Lower lobe of right lung (tissue), 2 donors: ENCODE results near the gene NKG7. TPM values are rescaled to one million over a fixed set of nuclear protein-coding genes. Genes with fewer than 3 reads are reported as not detected.

Experiments used
- ATAC-seq, 2 donors: fragments of 200-7000 bp; cut with Tn5 transposase; one replicate each; pipeline ENCODE4 v1.9.1; 2020 to 2022; ENCODE audit warnings: mild to moderate bottlenecking in 2 of 2, moderate library complexity in 2 of 2
- DNase-seq: peaks from one replicate; pipeline ENCODE4 v3.0.0-alpha.2; 2020
- H3K27ac ChIP-seq: fragments of 200-600 bp; one replicate; pipeline ENCODE4 v1.8.0; 2022
- H3K27me3 ChIP-seq: fragments of 200-600 bp; one replicate; pipeline ENCODE4 v1.8.0; 2022; ENCODE audit warnings: low read depth
- H3K36me3 ChIP-seq: fragments of 200-600 bp; one replicate; pipeline ENCODE4 v1.8.0; 2022; ENCODE audit warnings: mild to moderate bottlenecking
- H3K4me1 ChIP-seq: fragments of 200-600 bp; one replicate; pipeline ENCODE4 v1.8.0; 2022
- H3K4me3 ChIP-seq: fragments of 200-600 bp; one replicate; pipeline ENCODE4 v1.8.0; 2022; ENCODE audit warnings: mild to moderate bottlenecking
- H3K9me3 ChIP-seq: fragments of 200-600 bp; one replicate; pipeline ENCODE4 v1.8.0; 2022
- intact Hi-C: fragments of 100-400 bp; cut with DNase I; formaldehyde crosslinking; loops from one replicate; pipeline ENCODE4 v1.11.0; 2022
- total RNA-seq: library from RNA; stranded (reverse); fragmentation: NEBNext Ultra II Directional; extraction: Animal tissue kit (Norgen Biotek cat#: 25700); gene quantifications from one replicate; pipeline ENCODE4 v1.2.1, GENCODE V29; 2021
- TF ChIP-seq, protein P1 (sequence below): fragments of 200-600 bp; IDR thresholded peaks from one replicate; pipeline ENCODE4 v1.8.0; 2022; ENCODE audit warnings: antibody characterized with exemption, mild to moderate bottlenecking
- donor health status: DM: no; HTN: yes; CAD: no; lungs with severe emphysema.

Gene NKG7
- total RNA-seq, 1 donor from 2014 or later: 31.7 TPM

DNA sequence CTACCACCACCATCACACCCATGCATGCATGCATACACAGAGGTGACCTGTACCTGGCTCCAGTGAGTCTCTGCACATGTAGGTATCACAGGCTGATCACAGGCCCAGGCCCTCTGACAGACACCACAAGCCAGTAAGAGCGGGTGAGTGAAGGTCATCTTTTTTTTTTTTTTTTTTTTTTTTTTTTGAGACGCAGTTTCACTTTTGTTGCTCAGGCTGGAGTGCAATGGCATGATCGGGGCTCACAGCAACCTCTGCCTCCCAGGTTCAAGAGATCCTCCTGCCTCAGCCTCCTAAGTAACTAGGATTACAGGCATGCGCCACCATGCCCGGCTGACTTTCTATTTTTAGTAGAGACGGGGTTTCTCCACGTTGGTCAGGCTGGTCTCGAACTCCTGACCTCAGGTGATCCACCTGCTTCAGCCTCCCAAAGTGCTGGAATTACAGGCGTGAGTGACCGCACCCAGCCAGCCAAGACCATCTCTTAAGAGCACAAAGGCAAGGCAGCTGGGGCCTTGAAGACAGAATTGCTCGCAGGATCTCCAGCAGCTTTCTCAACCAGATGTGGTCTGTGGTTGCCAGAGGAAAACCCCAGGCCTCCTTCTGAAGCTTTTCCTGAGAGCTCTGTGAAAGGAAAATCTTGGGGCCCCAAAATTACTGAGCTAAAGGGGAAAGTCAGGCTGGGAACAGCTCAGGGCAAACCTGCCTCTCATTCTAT lies 3.2 kb upstream of the NKG7 start:
- TF ChIP-seq, protein P1, sequence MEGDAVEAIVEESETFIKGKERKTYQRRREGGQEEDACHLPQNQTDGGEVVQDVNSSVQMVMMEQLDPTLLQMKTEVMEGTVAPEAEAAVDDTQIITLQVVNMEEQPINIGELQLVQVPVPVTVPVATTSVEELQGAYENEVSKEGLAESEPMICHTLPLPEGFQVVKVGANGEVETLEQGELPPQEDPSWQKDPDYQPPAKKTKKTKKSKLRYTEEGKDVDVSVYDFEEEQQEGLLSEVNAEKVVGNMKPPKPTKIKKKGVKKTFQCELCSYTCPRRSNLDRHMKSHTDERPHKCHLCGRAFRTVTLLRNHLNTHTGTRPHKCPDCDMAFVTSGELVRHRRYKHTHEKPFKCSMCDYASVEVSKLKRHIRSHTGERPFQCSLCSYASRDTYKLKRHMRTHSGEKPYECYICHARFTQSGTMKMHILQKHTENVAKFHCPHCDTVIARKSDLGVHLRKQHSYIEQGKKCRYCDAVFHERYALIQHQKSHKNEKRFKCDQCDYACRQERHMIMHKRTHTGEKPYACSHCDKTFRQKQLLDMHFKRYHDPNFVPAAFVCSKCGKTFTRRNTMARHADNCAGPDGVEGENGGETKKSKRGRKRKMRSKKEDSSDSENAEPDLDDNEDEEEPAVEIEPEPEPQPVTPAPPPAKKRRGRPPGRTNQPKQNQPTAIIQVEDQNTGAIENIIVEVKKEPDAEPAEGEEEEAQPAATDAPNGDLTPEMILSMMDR: no peak
- H3K36me3 ChIP-seq: no peaks in the 10 kb centered on the region
- no peaks in the 10 kb centered on the region for H3K9me3 ChIP-seq
- ATAC-seq (no peak), DNase-seq (no peak)
- no peak overlapping the region for H3K27ac ChIP-seq
- intact Hi-C loops: no loop called here
- H3K4me3 ChIP-seq: no peak overlapping the region
- no peaks in the 10 kb centered on the region for H3K27me3 ChIP-seq
- no peaks in the 10 kb centered on the region for H3K4me1 ChIP-seq

DNA sequence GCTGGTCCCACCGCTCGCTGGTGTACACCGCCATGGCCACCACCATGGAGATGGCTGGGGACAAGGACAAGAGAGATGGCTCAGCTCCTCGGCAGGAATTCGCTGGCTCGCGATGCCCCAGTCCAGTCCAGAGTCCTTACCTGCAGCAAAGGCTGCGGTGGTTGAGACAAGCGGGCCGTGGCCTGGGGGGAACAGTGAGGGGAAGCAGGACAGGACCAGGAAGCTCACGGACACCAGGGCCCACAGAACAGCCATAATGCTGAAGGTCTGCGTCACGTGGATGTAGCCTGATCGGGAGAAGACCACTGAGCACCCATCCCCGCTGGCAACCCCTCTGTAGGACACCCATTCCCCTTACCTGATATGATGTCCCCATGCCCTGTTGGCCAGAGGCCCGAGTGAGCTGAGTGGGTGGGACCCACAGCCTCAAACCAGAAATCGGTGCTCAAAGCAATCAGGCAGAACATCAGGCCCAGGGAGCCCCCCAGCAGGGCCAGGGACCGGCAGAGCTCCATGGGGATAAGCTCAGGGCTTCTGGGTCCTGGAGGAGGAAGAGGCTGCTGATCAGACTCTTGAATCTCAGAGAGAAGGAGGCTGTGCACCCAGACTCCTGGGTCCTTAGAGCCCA lies 319 bp downstream of the NKG7 start:
- Histone ChIP-seq H3K27me3 (no peaks in the 10 kb centered on the region), H3K9me3 (no peaks in the 10 kb centered on the region), H3K36me3 (no peaks in the 10 kb centered on the region), H3K4me3 (peak overlapping the region; percentile 30), H3K27ac (peak overlapping the region; percentile 64), H3K4me1 (peaks cover 6% of the 10 kb centered on the region)
- intact Hi-C loops: no loop called here
- TF ChIP-seq, protein P1: no peak
- ATAC-seq (no peak), DNase-seq (no peak)

DNA sequence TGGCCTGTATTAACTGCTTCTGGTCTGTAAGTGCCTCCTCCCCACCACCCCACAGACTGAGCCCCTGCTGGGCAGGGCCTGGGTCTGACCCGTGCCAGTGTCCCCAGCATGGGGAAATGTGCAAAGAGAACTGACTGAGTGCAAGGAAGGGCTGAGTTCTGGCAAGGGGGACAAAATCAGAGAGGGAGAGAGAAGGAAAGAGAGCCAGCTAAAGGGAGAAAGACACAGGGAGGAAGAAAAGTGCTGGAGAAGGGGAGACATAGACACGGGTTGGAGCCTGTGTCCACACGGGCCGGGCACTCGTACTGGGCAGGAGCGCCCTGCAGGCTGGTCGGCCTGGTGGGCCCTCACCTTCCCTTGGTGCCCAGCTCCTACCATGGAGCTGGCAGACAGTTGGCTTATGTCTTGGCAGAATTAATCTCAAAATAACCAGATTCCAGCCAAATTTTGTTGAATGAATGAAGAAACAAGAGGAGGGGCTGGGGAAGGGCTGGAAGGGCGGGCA lies 1.2 kb downstream of the NKG7 start:
- no peak for ATAC-seq
- peaks cover 6% of the 10 kb centered on the region for H3K4me1 ChIP-seq
- no peaks in the 10 kb centered on the region for H3K27me3 ChIP-seq
- no peak overlapping the region for H3K27ac ChIP-seq
- TF ChIP-seq, protein P1: no peak
- H3K4me3 ChIP-seq: peak overlapping the region; percentile 30
- DNase-seq: no peak
- no peaks in the 10 kb centered on the region for H3K9me3 ChIP-seq
- intact Hi-C loops: no loop called here
- H3K36me3 ChIP-seq: no peaks in the 10 kb centered on the region

DNA sequence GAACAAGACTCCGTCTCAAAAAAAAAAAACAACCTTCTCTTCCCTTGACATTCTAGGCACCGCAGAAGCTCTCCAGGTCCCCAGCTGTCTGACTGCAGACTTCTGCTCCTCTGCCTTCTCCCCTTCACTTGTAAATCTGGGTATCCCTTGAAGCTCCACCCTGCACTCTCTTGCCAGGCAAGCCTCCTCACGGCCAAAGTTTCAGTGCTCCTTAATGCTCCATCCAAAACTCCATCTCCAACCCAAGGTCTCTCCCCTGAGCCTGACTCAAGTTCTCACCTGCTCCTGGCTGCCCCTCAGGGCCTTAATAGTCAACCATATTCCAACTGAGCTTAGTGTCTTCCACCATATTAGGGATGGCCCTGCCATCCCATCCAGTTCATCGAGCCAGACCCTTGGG lies 2.2 kb downstream of the NKG7 start:
- DNase-seq: no peak
- ATAC-seq: no peak
- Histone ChIP-seq H3K9me3 (no peaks in the 10 kb centered on the region), H3K4me3 (no peak overlapping the region), H3K27ac (no peak overlapping the region), H3K36me3 (no peaks in the 10 kb centered on the region), H3K27me3 (no peaks in the 10 kb centered on the region), H3K4me1 (peaks cover 13% of the 10 kb centered on the region)
- TF ChIP-seq, protein P1: no peak
- intact Hi-C loops: no loop called here

DNA sequence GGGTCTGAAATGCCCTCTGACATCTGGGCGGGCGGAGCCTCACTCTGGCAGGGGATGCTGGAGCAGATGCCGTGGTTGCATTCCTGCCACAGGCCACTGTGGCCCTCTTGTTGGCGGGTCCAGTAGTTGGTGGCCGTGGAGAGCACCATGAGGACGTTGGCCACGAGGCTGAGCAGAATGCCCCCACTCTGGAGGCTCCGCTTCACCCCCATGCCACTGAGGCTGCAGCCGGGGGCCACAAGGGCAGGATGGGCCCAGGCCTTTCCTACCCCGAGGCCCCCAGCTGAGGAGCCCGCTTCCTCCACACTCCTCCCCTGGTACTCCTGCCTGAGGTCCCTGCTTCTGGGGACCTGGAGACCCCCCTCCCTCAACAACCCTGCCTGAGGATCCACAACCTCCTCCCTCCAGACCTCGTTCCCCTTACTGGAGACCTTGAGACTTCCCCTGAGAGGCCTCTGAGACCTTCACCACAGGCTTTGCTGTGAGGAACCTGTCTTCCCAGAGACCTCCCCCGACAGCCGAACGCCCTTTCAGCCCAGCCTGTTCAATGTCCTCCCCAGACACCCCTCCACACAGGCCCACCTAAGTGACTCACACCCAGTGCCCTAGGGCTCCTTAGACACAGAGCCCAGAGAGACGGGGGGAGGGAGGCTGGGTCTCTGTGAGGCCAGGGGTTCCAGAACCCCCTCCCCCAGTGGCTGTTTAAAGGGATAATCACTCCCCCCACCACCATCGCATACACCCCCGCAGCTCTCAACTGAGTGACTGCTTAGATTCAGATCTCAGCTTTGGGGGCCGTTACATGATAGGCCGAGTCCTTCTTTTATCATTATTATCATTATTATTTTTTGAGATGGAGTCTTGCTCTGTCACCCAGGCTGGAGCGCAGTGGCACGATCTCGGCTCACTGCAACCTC lies 3.8 kb downstream of the NKG7 start, which contains the start of gene CLDND2:
TSS of gene CLDND2 (minus strand) at position 638 of the 917 bp plus-strand sequence. CDS start at position 212, 426 bp downstream.
- Histone ChIP-seq H3K9me3 (no peaks in the 10 kb centered on the region), H3K27me3 (no peaks in the 10 kb centered on the region), H3K4me1 (peaks cover 29% of the 10 kb centered on the region), H3K4me3 (peak within 1 kb of the TSS; percentile 86), H3K36me3 (no peaks in the 10 kb centered on the region), H3K27ac (peak within 1 kb of the TSS; percentile 95)
- TF ChIP-seq, protein P1: no peak
- ATAC-seq: no peak
- no peak for DNase-seq
- intact Hi-C loops: no loop called here
